Small intestine (tissue), 7 donors: ENCODE measurements around the gene PTP4A1. TPM values are rescaled to one million over a fixed set of nuclear protein-coding genes. Genes with fewer than 3 reads are reported as not detected.
A peak's percentile ranks its signal among the peaks of the same experiment; 100 is the strongest.
"Not testable (repeated sequence)": the region's sequence is repeated elsewhere in the genome, so short reads cannot be mapped to it uniquely, and the experiment has no call there.

Experiments used
- DNase-seq, 2 donors: peaks; one replicate each; pipeline versions ENCODE4 v3.0.0 to v3.0.0-alpha.2; 2013
- FAIRE-seq: peaks from 2 replicates; lab custom pipeline; 2012; peaks lifted over from hg19 to GRCh38; lab: Jason Lieb, UNC
- H3K27ac ChIP-seq, 3 donors: one replicate each; pipeline ENCODE4 v1.5.1; 2013; ENCODE audit warnings: low read length in 2 of 3, mild to moderate bottlenecking in 2 of 3, control low read depth in 1 of 3, inconsistent platforms in 1 of 3, low read depth in 1 of 3, moderate library complexity in 1 of 3
- H3K27me3 ChIP-seq, 3 donors: one replicate each; pipeline ENCODE4 v1.6.1; 2013; ENCODE audit warnings: low read length in 3 of 3, inconsistent platforms in 1 of 3; ENCODE audit not compliant: control insufficient read depth in 3 of 3, insufficient read depth in 3 of 3
- H3K36me3 ChIP-seq, 3 donors: one replicate each; pipeline ENCODE4 v1.6.1; 2013; ENCODE audit warnings: low read length in 3 of 3, inconsistent platforms in 1 of 3, low read depth in 1 of 3, mild to moderate bottlenecking in 1 of 3, moderate library complexity in 1 of 3; ENCODE audit not compliant: control insufficient read depth in 3 of 3, insufficient read depth in 2 of 3
- H3K4me1 ChIP-seq, 3 donors: one replicate each; pipeline ENCODE4 v1.6.1; 2013; ENCODE audit warnings: low read length in 2 of 3, inconsistent platforms in 1 of 3, low read depth in 1 of 3, mild to moderate bottlenecking in 1 of 3, moderate library complexity in 1 of 3; ENCODE audit not compliant: control insufficient read depth in 3 of 3, insufficient read depth in 2 of 3
- H3K4me3 ChIP-seq, 3 donors: one replicate each; pipeline ENCODE4 v1.5.1; 2013; ENCODE audit warnings: low read length in 3 of 3, control low read depth in 1 of 3, inconsistent platforms in 1 of 3, low read depth in 1 of 3, mild to moderate bottlenecking in 1 of 3, moderate library complexity in 1 of 3
- H3K9me3 ChIP-seq, 2 donors: one replicate each; pipeline ENCODE4 v1.6.1; 2013; ENCODE audit warnings: low read depth in 1 of 2, low read length in 1 of 2; ENCODE audit not compliant: control insufficient read depth in 2 of 2, insufficient read depth in 1 of 2
- WGBS, 3 donors: extraction: QIAGEN DNeasy Blood & Tissue Kit; methylation state at CpG; one replicate each; pipeline ENCODE4 v1.1.7; 2013; 5-methylcytosine and 5-hydroxymethylcytosine counted together
- polyA plus RNA-seq, 4 donors: library from polyadenylated mRNA; stranded (reverse) in 3 of 4; unstranded in 1 of 4; fragments of 200-250 nt in 3 of 4; fragments of 120-200 nt in 1 of 4; gene quantifications; one replicate each; pipeline versions ENCODE4 v1.2.1 to v1.2.3, GENCODE V29; 2013
- donor health status: healthy with polysubstance abuse.
- donor health status: control.
- donor health status: control.
- donor health status: Bipolar disorder and iron deficiency.
- donor health status: healthy.

Gene PTP4A1
- polyA plus RNA-seq, 4 donors = 3.5 to 123 (median 21.4) TPM

DNA sequence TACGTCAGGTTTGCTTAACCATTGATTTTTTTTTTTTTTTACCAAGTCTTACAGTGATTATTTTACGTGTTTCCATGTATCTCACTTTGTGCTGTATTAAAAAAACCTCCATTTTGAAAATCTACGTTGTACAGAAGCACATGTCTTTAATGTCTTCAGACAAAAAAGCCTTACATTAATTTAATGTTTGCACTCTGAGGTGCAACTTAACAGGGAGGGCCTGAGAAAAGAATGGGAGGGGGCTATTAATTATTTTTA lies 8.4 kb downstream of the PTP4A1 start:
- 86 to 91% (median 90%) methylated on average over 3 of the region's 3 CpGs for WGBS, 3 donors
- DNase-seq (no peak), FAIRE-seq (no peak)
- H3K4me3 ChIP-seq = no peak overlapping the region
- H3K36me3 ChIP-seq = peaks cover 4 to 12% (median 5%) of the 10 kb centered on the region in 3 donors
- H3K27me3 ChIP-seq = no peaks in the 10 kb centered on the region
- no peaks in the 10 kb centered on the region for H3K9me3 ChIP-seq
- H3K4me1 ChIP-seq = peaks cover 0 to 2% (median 2%) of the 10 kb centered on the region in 3 donors
- no peak overlapping the region for H3K27ac ChIP-seq

DNA sequence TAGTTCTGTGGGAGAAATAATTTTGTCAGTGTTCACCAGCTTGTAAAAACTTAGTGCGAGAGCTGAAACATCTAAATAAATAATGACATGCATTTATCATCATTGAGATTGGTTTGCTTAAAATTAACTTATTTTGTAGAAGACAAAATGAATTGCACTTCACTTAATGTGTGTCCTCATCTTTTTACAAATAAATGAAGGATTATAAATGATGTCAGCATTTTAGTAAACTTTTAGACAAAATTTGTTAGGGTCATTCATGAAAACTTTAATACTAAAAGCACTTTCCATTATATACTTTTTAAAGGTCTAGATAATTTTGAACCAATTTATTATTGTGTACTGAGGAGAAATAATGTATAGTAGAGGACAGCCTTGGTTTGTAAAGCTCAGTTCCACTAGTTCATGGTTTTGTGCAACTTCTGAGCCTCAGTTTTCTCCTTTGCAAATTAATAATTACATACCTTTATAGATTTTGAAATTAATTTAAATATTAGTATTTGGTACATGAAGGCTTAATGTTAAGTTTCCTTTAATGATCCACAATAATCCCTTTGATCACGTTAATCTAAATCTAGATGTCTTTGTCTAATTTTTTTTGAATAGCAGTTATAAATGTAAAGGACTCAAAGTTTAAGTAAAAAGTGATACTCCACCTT lies 9.2 kb downstream of the PTP4A1 start:
- WGBS, 3 donors = 90 to 95% (median 93%) methylated on average over 2 of the region's 2 CpGs
- H3K27ac ChIP-seq = no peak overlapping the region
- H3K4me1 ChIP-seq = peaks cover 0 to 2% (median 0%) of the 10 kb centered on the region in 3 donors
- FAIRE-seq = peak; percentile 30
- no peak for DNase-seq
- H3K36me3 ChIP-seq = peaks cover 4 to 10% (median 5%) of the 10 kb centered on the region in 3 donors
- H3K27me3 ChIP-seq = no peaks in the 10 kb centered on the region
- H3K4me3 ChIP-seq = no peak overlapping the region
- H3K9me3 ChIP-seq = no peaks in the 10 kb centered on the region

DNA sequence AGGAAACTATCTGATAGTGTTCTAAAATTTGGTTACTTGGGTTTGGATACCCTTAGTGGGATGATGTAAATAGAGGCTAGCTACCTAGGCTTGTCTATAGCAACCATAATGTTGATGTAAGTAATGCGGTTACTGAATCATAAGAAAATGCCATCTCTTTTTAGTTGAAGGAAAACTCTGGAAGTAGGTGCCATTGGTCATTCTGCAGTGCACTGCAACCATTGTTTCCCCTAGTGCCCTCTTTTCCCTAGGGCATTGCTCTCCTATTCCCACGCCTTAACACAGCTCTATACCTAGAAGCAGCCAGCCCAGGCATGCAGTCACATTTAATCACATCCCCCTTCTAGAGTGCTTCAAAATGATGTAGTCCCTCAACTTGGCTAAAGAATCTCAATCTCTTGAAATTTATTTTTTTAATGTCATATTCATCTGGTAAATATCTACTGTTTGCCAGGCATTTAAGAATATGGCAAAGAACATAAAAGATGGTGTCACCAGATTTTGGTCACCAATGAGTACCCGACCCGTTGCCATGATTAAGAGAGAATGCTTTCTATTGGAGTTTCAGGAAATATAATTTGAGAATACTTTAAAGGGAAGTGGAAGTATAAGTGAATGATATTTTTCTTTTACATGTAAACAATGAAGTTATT lies 10.4 kb downstream of the PTP4A1 start:
- no peak for DNase-seq
- Histone ChIP-seq H3K4me1 (peaks cover 0 to 2% (median 0%) of the 10 kb centered on the region in 3 donors), H3K27ac (no peak overlapping the region), H3K36me3 (peaks cover 0 to 8% (median 5%) of the 10 kb centered on the region in 3 donors), H3K27me3 (no peaks in the 10 kb centered on the region), H3K9me3 (no peaks in the 10 kb centered on the region), H3K4me3 (no peak overlapping the region)
- WGBS, 3 donors = 95 to 97% (median 96%) methylated on average over 4 of the region's 4 CpGs
- no peak for FAIRE-seq

DNA sequence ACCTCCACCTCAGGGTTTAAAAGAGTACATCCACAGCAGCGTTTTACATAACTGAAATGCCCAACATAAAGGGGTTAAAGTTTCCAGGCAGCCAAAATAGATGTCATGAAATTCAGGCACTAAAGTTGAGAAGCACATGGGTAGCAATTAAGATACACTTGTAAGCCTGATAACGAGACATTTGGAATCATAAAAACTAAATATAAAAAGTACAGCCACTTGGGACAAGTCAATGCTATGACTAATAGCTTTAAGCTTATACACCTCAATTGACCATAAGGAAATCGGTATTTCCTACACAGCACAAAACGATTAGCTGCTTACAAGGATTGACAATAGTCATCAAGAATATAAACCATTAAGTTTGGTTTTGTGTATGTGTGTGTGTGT lies 11.8 kb downstream of the PTP4A1 start:
- no peak overlapping the region for H3K27ac ChIP-seq

DNA sequence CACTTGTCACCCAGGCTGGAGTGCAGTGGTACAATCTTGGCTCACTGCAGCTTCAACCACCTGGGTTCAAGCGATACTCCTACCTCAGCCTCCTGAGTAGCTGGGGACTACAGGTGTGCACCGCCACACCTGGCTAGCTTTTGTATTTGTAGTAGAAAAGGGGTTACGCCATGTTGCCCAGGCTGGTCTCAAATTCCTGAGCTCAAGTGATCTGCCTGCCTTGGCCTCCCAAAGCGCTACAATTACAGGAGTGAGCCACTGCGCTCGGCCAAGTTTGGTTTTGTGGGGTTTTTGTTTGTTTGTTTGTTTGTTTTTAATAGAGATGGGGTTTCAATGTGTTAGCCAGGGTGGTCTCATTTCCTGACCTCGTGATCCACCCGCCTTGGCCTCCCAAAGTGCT lies 12.3 kb downstream of the PTP4A1 start:
- no peaks in the 10 kb centered on the region for H3K4me1 ChIP-seq
- no peak overlapping the region for H3K27ac ChIP-seq
- H3K27me3 ChIP-seq = no peaks in the 10 kb centered on the region
- WGBS, 3 donors = 97 to 98% (median 97%) methylated on average over 8 of the region's 8 CpGs
- H3K36me3 ChIP-seq = peaks cover 0 to 6% (median 5%) of the 10 kb centered on the region in 3 donors
- FAIRE-seq = no peak
- H3K4me3 ChIP-seq = no peak overlapping the region
- no peak for DNase-seq
- H3K9me3 ChIP-seq = no peaks in the 10 kb centered on the region

More for the DNA sequence above, 11.8 kb downstream of the PTP4A1 start:
- 60 to 75% (median 71%) methylated on average over 4 of the region's 4 CpGs for WGBS, 3 donors
- Histone ChIP-seq H3K36me3 (peaks cover 0 to 8% (median 5%) of the 10 kb centered on the region in 3 donors), H3K9me3 (no peaks in the 10 kb centered on the region), H3K4me3 (no peak overlapping the region), H3K4me1 (no peaks in the 10 kb centered on the region), H3K27me3 (no peaks in the 10 kb centered on the region)
- FAIRE-seq (no peak), DNase-seq (peak in 1 of 2 donors; percentile 15)

DNA sequence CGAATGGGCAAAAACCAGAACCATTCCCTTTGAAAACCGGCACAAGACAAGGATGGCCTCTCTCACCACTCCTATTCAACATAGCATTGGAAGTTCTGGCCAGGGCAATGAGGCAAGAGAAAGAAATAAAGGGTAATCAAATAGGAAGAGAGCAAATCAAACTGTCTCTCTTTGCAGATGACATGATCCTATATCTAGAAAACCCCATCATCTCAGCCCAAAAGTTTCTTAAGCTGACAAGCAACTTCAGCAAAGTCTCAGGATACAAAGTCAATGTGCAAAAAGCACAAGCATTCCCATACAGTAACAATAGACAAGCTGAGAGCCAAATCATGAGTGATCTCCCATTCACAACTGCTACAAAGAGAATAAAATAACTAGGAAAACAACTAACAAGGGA lies 13.4 kb downstream of the PTP4A1 start:
- H3K27ac ChIP-seq, H3K4me3 ChIP-seq, H3K36me3 ChIP-seq, H3K9me3 ChIP-seq, H3K27me3 ChIP-seq, DNase-seq, H3K4me1 ChIP-seq, FAIRE-seq: not testable (repeated sequence)
- 89 to 93% (median 93%) methylated on average over 2 of the region's 2 CpGs for WGBS, 3 donors

DNA sequence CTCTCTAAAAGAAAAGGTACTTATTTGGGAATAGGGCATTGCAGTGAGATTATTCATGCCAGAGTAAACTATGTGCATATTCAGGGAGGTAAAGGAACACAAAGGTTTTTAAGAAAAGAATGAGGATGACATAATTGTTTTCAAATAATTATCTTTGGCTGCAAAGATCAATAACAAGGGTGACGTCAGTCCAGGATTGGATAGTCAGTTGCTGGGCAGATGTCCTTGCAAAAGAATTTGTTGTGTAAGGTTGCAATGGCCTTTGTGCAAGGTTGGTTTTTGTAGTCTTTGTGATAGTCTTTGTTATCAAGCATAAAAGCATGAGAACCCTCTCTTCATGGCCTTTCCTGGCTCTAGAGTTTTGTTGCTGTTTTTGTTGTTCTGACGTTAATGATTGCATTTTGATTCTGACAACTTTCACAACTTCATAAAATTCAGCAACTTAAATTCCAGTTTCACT lies 17.7 kb downstream of the PTP4A1 start:
- Histone ChIP-seq H3K4me1 (no peaks in the 10 kb centered on the region), H3K4me3 (no peak overlapping the region), H3K27me3 (no peaks in the 10 kb centered on the region), H3K36me3 (no peaks in the 10 kb centered on the region), H3K9me3 (no peaks in the 10 kb centered on the region), H3K27ac (no peak overlapping the region)
- WGBS, 3 donors = 48 to 74% (median 64%) methylated on average over 2 of the region's 2 CpGs
- DNase-seq (no peak), FAIRE-seq (no peak)

DNA sequence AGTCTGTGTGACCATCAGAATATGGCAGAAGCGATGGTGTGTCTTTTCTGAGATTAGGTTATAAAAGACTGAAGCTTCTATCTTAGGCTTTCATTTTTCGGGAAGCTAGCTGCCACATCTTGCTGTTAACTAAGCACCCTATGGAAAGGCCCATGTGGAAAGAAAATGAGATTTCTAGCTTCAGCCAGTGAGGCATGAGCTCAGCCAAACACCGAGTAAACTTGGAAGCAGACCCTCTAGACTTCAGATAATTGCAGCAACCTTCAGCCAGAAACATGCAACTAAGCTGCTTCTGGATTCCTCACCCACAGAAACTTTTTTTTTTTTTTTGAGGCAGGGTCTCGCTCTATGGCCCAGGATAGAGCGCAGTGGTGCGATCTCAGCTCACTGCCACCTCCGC lies 20.6 kb downstream of the PTP4A1 start:
- Histone ChIP-seq H3K27me3 (no peaks in the 10 kb centered on the region), H3K36me3 (no peaks in the 10 kb centered on the region), H3K27ac (no peak overlapping the region), H3K4me3 (no peak overlapping the region), H3K9me3 (no peaks in the 10 kb centered on the region), H3K4me1 (no peaks in the 10 kb centered on the region)
- no peak for FAIRE-seq
- no peak for DNase-seq
- WGBS, 3 donors = 91 to 96% (median 94%) methylated on average over 7 of the region's 7 CpGs
